GM23248 (cell line): ENCODE results near the gene RUNX3. TPM values are rescaled to one million over a fixed set of nuclear protein-coding genes. Genes with fewer than 3 reads are reported as not detected.

Experiments used
- DNase-seq: peaks from one replicate; pipeline ENCODE4 v3.0.0-alpha.2; 2015
- H2AFZ ChIP-seq: fragments of 200-600 bp; sonication (generic); 2 replicates; pipeline ENCODE4 v1.6.1; 2016; ENCODE audit warnings: antibody characterized with exemption
- H3F3A ChIP-seq: fragments of 200-600 bp; sonication (generic); 2 replicates; pipeline ENCODE4 v1.6.1; 2016; ENCODE audit warnings: mild to moderate bottlenecking, antibody characterized with exemption, mixed run types; ENCODE audit not compliant: insufficient read depth
- H3K27ac ChIP-seq: fragments of 200-600 bp; sonication (generic); 2 replicates; pipeline ENCODE4 v1.5.1; 2016; ENCODE audit warnings: mild to moderate bottlenecking
- H3K27me3 ChIP-seq: fragments of 200-600 bp; sonication (generic); replicated peaks from 2 replicates; pipeline ENCODE4 v1.6.1; 2016; ENCODE audit warnings: mild to moderate bottlenecking; ENCODE audit not compliant: insufficient read depth
- H3K36me3 ChIP-seq: fragments of 200-600 bp; sonication (generic); 2 replicates; pipeline ENCODE4 v1.6.1; 2016; ENCODE audit warnings: low read depth, mild to moderate bottlenecking
- H3K4me1 ChIP-seq: fragments of 200-600 bp; sonication (generic); 2 replicates; pipeline ENCODE4 v1.6.1; 2016; ENCODE audit warnings: mild to moderate bottlenecking; ENCODE audit not compliant: insufficient read depth
- H3K4me2 ChIP-seq: fragments of 200-600 bp; sonication (generic); one replicate; pipeline ENCODE4 v1.6.1; 2016; ENCODE audit warnings: mild to moderate bottlenecking; ENCODE audit not compliant: unreplicated experiment
- H3K4me3 ChIP-seq: fragments of 200-600 bp; sonication (generic); 2 replicates; pipeline ENCODE4 v1.5.1; 2016; ENCODE audit warnings: mild to moderate bottlenecking
- H3K79me2 ChIP-seq: fragments of 200-600 bp; sonication (generic); 2 replicates; pipeline ENCODE4 v1.6.1; 2016; ENCODE audit warnings: mild to moderate bottlenecking; ENCODE audit not compliant: insufficient read depth
- H3K9ac ChIP-seq: fragments of 200-600 bp; sonication (generic); 2 replicates; pipeline ENCODE4 v1.6.1; 2016; ENCODE audit warnings: mild to moderate bottlenecking
- H3K9me2 ChIP-seq: fragments of 200-600 bp; sonication (generic); 2 replicates; pipeline ENCODE4 v1.6.1; 2016; ENCODE audit warnings: mixed run types, mild to moderate bottlenecking, moderate library complexity; ENCODE audit not compliant: insufficient read depth
- H3K9me3 ChIP-seq: fragments of 200-600 bp; sonication (generic); one replicate; pipeline ENCODE4 v1.6.1; 2017; ENCODE audit warnings: low read depth
- H4K20me1 ChIP-seq: fragments of 200-600 bp; sonication (generic); 2 replicates; pipeline ENCODE4 v1.6.0; 2016; ENCODE audit not compliant: insufficient read depth
- EZH2 ChIP-seq: fragments of 200-600 bp; sonication (generic); IDR thresholded peaks from 2 replicates; pipeline ENCODE4 v1.6.1; 2018; ENCODE audit warnings: antibody characterized with exemption, mild to moderate bottlenecking; ENCODE audit not compliant: insufficient read depth, poor library complexity, severe bottlenecking
- EZH2phosphoT487 ChIP-seq: fragments of 200-600 bp; sonication (generic); IDR thresholded peaks from 2 replicates; pipeline ENCODE4 v1.6.1; 2018; ENCODE audit warnings: antibody characterized with exemption, moderate library complexity, mild to moderate bottlenecking, low read depth; ENCODE audit not compliant: insufficient read depth
- WGBS, 2 experiments: methylation state at CpG; one replicate each; pipeline ENCODE4 v1.1.6; 2015 to 2017; ENCODE audit warnings: low lambda C conversion rate in 2 of 2, low coverage in 1 of 2; ENCODE audit errors: missing lambda C conversion rate in 2 of 2; 5-methylcytosine and 5-hydroxymethylcytosine counted together
- in situ Hi-C: fragments of 300-500 bp; cut with MboI; formaldehyde crosslinking; loops from 2 replicates; pipeline ENCODE4 v1.15.0; 2020
- polyA plus RNA-seq: library from polyadenylated mRNA; unstranded; fragments of >200 nt; fragmentation: Nextera tagmentation; extraction: Ambion mirVana; gene quantifications from 2 replicates; pipeline ENCODE4 v1.2.1, GENCODE V29; 2016
- total RNA-seq: library from RNA; depleted of rRNA; stranded (reverse); fragments of >200 nt; shearing (Covaris generic); gene quantifications from 2 replicates; pipeline ENCODE4 v1.2.3, GENCODE V29; 2014

Gene RUNX3
- total and polyA plus RNA-seq, 2 experiments from 2014 or later: 0.43 to 1.4 TPM

DNA sequence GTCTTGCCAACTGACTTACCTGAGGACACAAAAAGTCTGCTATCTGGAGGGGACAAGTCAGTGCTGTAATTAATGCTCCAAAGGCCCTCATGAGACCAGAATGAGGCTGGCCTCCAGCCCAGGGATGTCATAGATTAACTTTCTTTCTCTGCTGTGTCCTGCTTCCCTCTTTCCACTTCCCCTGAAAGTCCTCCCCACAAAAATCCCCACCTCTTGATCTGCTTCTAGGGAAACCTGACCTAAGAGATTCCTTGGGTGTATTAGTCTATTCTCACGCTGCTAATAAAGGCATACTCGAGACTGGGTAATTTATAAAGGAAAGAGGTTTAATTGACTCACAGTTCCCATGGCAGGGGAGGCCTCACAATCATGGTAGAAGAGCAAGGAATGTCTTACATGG is 39.2 kb downstream of the RUNX3 start:
- Histone ChIP-seq H3K4me3 (no peak overlapping the region), H3K4me1 (peaks cover 6% of the 10 kb centered on the region), H3K36me3 (no peaks in the 10 kb centered on the region), H3K79me2 (no peaks in the 10 kb centered on the region), H3K27me3 (no peaks in the 10 kb centered on the region), H3F3A (no peaks in the 10 kb centered on the region; the same call in 1 of the 2 replicates), H4K20me1 (no peaks in the 10 kb centered on the region), H3K9me3 (no peaks in the 10 kb centered on the region), H3K9me2 (no peaks in the 10 kb centered on the region), H3K4me2 (no peak overlapping the region), H3K27ac (no peak overlapping the region), H2AFZ (no peak overlapping the region), H3K9ac (no peak overlapping the region)
- in situ Hi-C loops: no loop called here
- DNase-seq: no peak
- WGBS, 2 experiments: 3 to 11% methylated on average over 2 of the region's 2 CpGs
- TF ChIP-seq EZH2phosphoT487 (no peak), EZH2 (no peak)

- peak overlapping the region; percentile 14 for H3K27ac ChIP-seq
- H3K27me3 ChIP-seq: no peaks in the 10 kb centered on the region
- no peaks in the 10 kb centered on the region for H3K36me3 ChIP-seq
- no peak overlapping the region for H3K9ac ChIP-seq
- peaks cover 6% of the 10 kb centered on the region for H3K4me1 ChIP-seq
- H3F3A ChIP-seq: no peaks in the 10 kb centered on the region; the same call in 1 of the 2 replicates
- no peaks in the 10 kb centered on the region for H3K79me2 ChIP-seq
- H3K4me3 ChIP-seq: no peak overlapping the region
- in situ Hi-C loops: no loop called here
- 33 to 43% methylated on average over 4 of the region's 4 CpGs for WGBS, 2 experiments
- no peak overlapping the region for H2AFZ ChIP-seq
- H3K9me3 ChIP-seq: no peaks in the 10 kb centered on the region
- no peak overlapping the region for H3K4me2 ChIP-seq
- H3K9me2 ChIP-seq: 0 out of 2 replicates have a peak, but pooled peaks cover 4% of the 10 kb centered on the region
- DNase-seq: peak; percentile 91
- TF ChIP-seq EZH2phosphoT487 (no peak), EZH2 (no peak)
- no peaks in the 10 kb centered on the region for H4K20me1 ChIP-seq
Measured at GRCh38 chr1:24888971-24889676, 41.0 kb downstream of the RUNX3 start.

- H2AFZ ChIP-seq: no peak overlapping the region
- H3K4me3 ChIP-seq: no peak overlapping the region
- DNase-seq: no peak
- H3K4me1 ChIP-seq: peaks cover 6% of the 10 kb centered on the region
- TF ChIP-seq EZH2phosphoT487 (no peak), EZH2 (no peak)
- H3K9me3 ChIP-seq: no peaks in the 10 kb centered on the region
- no peaks in the 10 kb centered on the region for H4K20me1 ChIP-seq
- H3K9ac ChIP-seq: no peak overlapping the region
- in situ Hi-C loops: no loop called here
- no peaks in the 10 kb centered on the region; the same call in 1 of the 2 replicates for H3F3A ChIP-seq
- 60 to 68% methylated on average over 9 of the region's 9 CpGs for WGBS, 2 experiments
- no peaks in the 10 kb centered on the region for H3K27me3 ChIP-seq
- no peak overlapping the region for H3K27ac ChIP-seq
- H3K9me2 ChIP-seq: 0 out of 2 replicates have a peak, but pooled peaks cover 4% of the 10 kb centered on the region
- no peaks in the 10 kb centered on the region for H3K36me3 ChIP-seq
- no peak overlapping the region for H3K4me2 ChIP-seq
- H3K79me2 ChIP-seq: no peaks in the 10 kb centered on the region
Measured at GRCh38 chr1:24888061-24888970, 41.8 kb downstream of the RUNX3 start.

DNA sequence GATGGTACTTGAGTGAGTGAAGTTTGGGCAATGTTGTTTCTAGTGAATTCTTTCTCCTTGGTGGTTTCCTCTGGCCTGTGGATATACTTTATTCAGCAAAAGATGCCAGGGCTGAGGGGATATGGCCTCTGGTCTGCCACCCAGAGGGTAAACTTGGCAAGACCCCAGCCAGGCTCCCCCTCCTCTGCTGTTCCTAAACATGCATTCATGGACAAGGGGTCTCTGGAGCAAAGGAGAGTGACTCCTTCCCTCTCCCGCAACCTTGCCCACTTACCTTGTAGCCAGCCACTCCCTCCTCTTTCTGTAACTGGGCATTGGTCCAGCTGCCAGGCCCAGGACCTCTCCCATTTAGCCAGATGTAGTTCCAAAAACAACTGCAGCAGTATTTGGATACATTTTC is 43.8 kb downstream of the RUNX3 start:
- peaks cover 6% of the 10 kb centered on the region for H3K4me1 ChIP-seq
- H3K36me3 ChIP-seq: no peaks in the 10 kb centered on the region
- H3K4me3 ChIP-seq: no peak overlapping the region
- no peaks in the 10 kb centered on the region for H3K79me2 ChIP-seq
- no peaks in the 10 kb centered on the region for H4K20me1 ChIP-seq
- no peaks in the 10 kb centered on the region for H3K27me3 ChIP-seq
- H3K4me2 ChIP-seq: no peak overlapping the region
- no peaks in the 10 kb centered on the region; the same call in 1 of the 2 replicates for H3F3A ChIP-seq
- no peak overlapping the region for H3K27ac ChIP-seq
- WGBS, 2 experiments: 63% methylated on average over 1 of the region's 1 CpG
- no peaks in the 10 kb centered on the region for H3K9me3 ChIP-seq
- H3K9me2 ChIP-seq: 0 out of 2 replicates have a peak, but pooled peaks cover 4% of the 10 kb centered on the region
- no peak overlapping the region for H2AFZ ChIP-seq
- in situ Hi-C loops: no loop called here
- DNase-seq: no peak
- TF ChIP-seq EZH2phosphoT487 (no peak), EZH2 (no peak)
- H3K9ac ChIP-seq: no peak overlapping the region
